ENCODE results near the gene PARL. TPM values are rescaled to one million over a fixed set of nuclear protein-coding genes. Genes with fewer than 3 reads are reported as not detected.
"Not testable (repeated sequence)": the region's sequence is repeated elsewhere in the genome, so short reads cannot be mapped to it uniquely, and the experiment has no call there.

PARL gene
- polyA plus RNA-seq, 3 donors: 51.4 to 57.0 (median 55.0) TPM

- no peak for DNase-seq
These were observed 88.3 kb downstream of the PARL start for GRCh38 chr3:183796372-183796771.

GRCh38 chr3:183794452-183794851 lies 90.2 kb downstream of the PARL start:
- no peak for DNase-seq

GRCh38 chr3:183792976-183793375 lies 91.7 kb downstream of the PARL start:
- no peak for DNase-seq

- no peak for DNase-seq
These were observed 94.0 kb downstream of the PARL start for GRCh38 chr3:183790700-183791099.

- no peak for DNase-seq
These were observed 94.9 kb downstream of the PARL start for GRCh38 chr3:183789826-183790225.

GRCh38 chr3:183784503-183784902 lies 100.2 kb downstream of the PARL start:
- DNase-seq: not testable (repeated sequence)

GRCh38 chr3:183782576-183783276 lies 102.0 kb downstream of the PARL start:
- DNase-seq: no peak

- DNase-seq: no peak
These were observed 103.4 kb downstream of the PARL start for GRCh38 chr3:183781246-183781645.

GRCh38 chr3:183779896-183780465 lies 104.7 kb downstream of the PARL start:
- no peak for DNase-seq

Other genes with a start within 250 kb of the PARL start
- gene KLHL24, start 249.3 kb downstream of the PARL start, polyA plus RNA-seq (ENCODE audit: insufficient read length in 3 of 3): 10 to 100 TPM; 37.8 to 58.6 (median 54.4) TPM
- 10 to 100 TPM; 31.1 to 46.2 (median 41.4) TPM for gene YEATS2, start 187.1 kb downstream of the PARL start, polyA plus RNA-seq (ENCODE audit: insufficient read length in 3 of 3)
- 1 to 10 TPM in 2 of 3 donors, under 1 TPM in 1; 0.86 to 1.6 (median 1.6) TPM for gene MAP6D1, start 59.3 kb downstream of the PARL start, polyA plus RNA-seq (ENCODE audit: insufficient read length in 3 of 3)
- gene ABCC5, start 133.0 kb upstream of the PARL start, polyA plus RNA-seq (ENCODE audit: insufficient read length in 3 of 3): 10 to 100 TPM; 51.8 to 79.4 (median 62.3) TPM
- gene HTR3D, start 146.9 kb upstream of the PARL start, polyA plus RNA-seq (ENCODE audit: insufficient read length in 3 of 3): not detected
- not detected for gene HTR3C, start 168.2 kb upstream of the PARL start, polyA plus RNA-seq (ENCODE audit: insufficient read length in 3 of 3)
- gene HTR3E, start 212.2 kb upstream of the PARL start, polyA plus RNA-seq (ENCODE audit: insufficient read length in 3 of 3): under 1 TPM in 1 of 3 donors, not detected in 2; 0.07 TPM